Body of pancreas (tissue), 4 donors: ENCODE results near the gene OR52M1. TPM values are rescaled to one million over a fixed set of nuclear protein-coding genes. Genes with fewer than 3 reads are reported as not detected.
A peak's percentile ranks its signal among the peaks of the same experiment; 100 is the strongest.
"Not testable (repeated sequence)": the region's sequence is repeated elsewhere in the genome, so short reads cannot be mapped to it uniquely, and the experiment has no call there.

Experiments
- ATAC-seq: fragments of 150-250 bp; one replicate; pipeline ENCODE4 v1.9.1; 2016
- DNase-seq, 4 donors: peaks; one replicate each; pipeline ENCODE4 v3.0.0-alpha.2; 2019
- H3K27ac ChIP-seq, 4 donors: fragments of 200-600 bp; sonication (generic); 1 replicate in 3 of 4; 2 replicates in 1 of 4; pipeline versions ENCODE4 v1.5.1 to v1.6.1; 2016 to 2019; ENCODE audit warnings: mild to moderate bottlenecking in 1 of 4, mixed read lengths in 1 of 4, moderate library complexity in 1 of 4
- H3K27me3 ChIP-seq, 2 donors: fragments of 200-600 bp; sonication (generic); one replicate each; pipeline ENCODE4 v1.6.0; 2016; ENCODE audit warnings: mild to moderate bottlenecking in 1 of 2
- H3K36me3 ChIP-seq, 2 donors: fragments of 200-600 bp; sonication (generic); replicated peaks in 1 of 2; 2 replicates each; pipeline ENCODE4 v1.5.1; 2016; ENCODE audit warnings: low read depth in 2 of 2; ENCODE audit not compliant: insufficient read depth in 1 of 2
- H3K4me1 ChIP-seq: fragments of 200-600 bp; sonication (generic); one replicate; pipeline ENCODE4 v1.6.0; 2016
- H3K4me3 ChIP-seq, 2 donors: fragments of 200-600 bp; sonication (generic); 1 replicate in 1 of 2; 2 replicates in 1 of 2; pipeline ENCODE4 v1.5.1; 2016 to 2019
- H3K9me3 ChIP-seq, 3 donors: fragments of 200-600 bp; sonication (generic); 1 replicate in 2 of 3; 2 replicates in 1 of 3; pipeline ENCODE4 v1.5.1; 2016
- POLR2A ChIP-seq, 3 donors: fragments of 450-650 bp; IDR thresholded peaks; one replicate each; pipeline ENCODE4 v1.6.1; 2016; ENCODE audit warnings: antibody characterized with exemption in 3 of 3, mild to moderate bottlenecking in 2 of 3
- WGBS, 2 donors: methylation state at CpG; one replicate each; pipeline ENCODE4 v1.1.5; 2017; 5-methylcytosine and 5-hydroxymethylcytosine counted together
- intact Hi-C: fragments of 100-400 bp; cut with DNase I; formaldehyde crosslinking; loops from one replicate; pipeline ENCODE4 v1.15.1; 2023
- total RNA-seq, 2 donors: library from RNA; depleted of rRNA; stranded (reverse); fragments of >200 nt; gene quantifications; one replicate each; pipeline ENCODE4 v1.1.0, GENCODE V29; 2016
- TF ChIP-seq, protein P1 (sequence below), 7 experiments: fragments of 450-650 bp in 4 of 7; fragments of 200-600 bp in 3 of 7; sonication (generic) in 3 of 7; IDR thresholded peaks; one replicate each; pipeline ENCODE4 v1.5.1; 2016 to 2019; ENCODE audit warnings: antibody characterized with exemption in 7 of 7

Gene OR52M1
- total RNA-seq, 2 donors from 2014 or later = not detected

- Histone ChIP-seq H3K4me3 (no peak overlapping the region), H3K4me1 (no peaks in the 10 kb centered on the region), H3K27me3 (no peaks in the 10 kb centered on the region), H3K36me3 (no peaks in the 10 kb centered on the region), H3K9me3 (no peaks in the 10 kb centered on the region), H3K27ac (no peak overlapping the region)
- intact Hi-C loops = no loop called here
- 80 to 95% methylated on average over 1 of the region's 1 CpG for WGBS, 2 donors
- no peak for DNase-seq
- no peak for TF ChIP-seq POLR2A (IDR thresholded peaks at IDR 0.05)
- TF ChIP-seq, protein P1, sequence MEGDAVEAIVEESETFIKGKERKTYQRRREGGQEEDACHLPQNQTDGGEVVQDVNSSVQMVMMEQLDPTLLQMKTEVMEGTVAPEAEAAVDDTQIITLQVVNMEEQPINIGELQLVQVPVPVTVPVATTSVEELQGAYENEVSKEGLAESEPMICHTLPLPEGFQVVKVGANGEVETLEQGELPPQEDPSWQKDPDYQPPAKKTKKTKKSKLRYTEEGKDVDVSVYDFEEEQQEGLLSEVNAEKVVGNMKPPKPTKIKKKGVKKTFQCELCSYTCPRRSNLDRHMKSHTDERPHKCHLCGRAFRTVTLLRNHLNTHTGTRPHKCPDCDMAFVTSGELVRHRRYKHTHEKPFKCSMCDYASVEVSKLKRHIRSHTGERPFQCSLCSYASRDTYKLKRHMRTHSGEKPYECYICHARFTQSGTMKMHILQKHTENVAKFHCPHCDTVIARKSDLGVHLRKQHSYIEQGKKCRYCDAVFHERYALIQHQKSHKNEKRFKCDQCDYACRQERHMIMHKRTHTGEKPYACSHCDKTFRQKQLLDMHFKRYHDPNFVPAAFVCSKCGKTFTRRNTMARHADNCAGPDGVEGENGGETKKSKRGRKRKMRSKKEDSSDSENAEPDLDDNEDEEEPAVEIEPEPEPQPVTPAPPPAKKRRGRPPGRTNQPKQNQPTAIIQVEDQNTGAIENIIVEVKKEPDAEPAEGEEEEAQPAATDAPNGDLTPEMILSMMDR (IDR thresholded peaks at IDR 0.05) = no peak
- ATAC-seq = no peak
Measured at GRCh38 chr11:4523666-4524065, 21.3 kb upstream of the OR52M1 start.

GRCh38 chr11:4527926-4528325 is 17.1 kb upstream of the OR52M1 start:
- DNase-seq (no peak), ATAC-seq (no peak)
- H3K9me3 ChIP-seq = no peaks in the 10 kb centered on the region
- 75 to 80% methylated on average over 2 of the region's 2 CpGs for WGBS, 2 donors
- H3K4me3 ChIP-seq = no peak overlapping the region
- intact Hi-C loops = no loop called here
- H3K27me3 ChIP-seq = no peaks in the 10 kb centered on the region
- H3K36me3 ChIP-seq = no peaks in the 10 kb centered on the region
- no peak for TF ChIP-seq POLR2A (IDR thresholded peaks at IDR 0.05)
- TF ChIP-seq, protein P1 (IDR thresholded peaks at IDR 0.05) = no peak
- H3K27ac ChIP-seq = no peak overlapping the region
- H3K4me1 ChIP-seq = no peaks in the 10 kb centered on the region

DNA sequence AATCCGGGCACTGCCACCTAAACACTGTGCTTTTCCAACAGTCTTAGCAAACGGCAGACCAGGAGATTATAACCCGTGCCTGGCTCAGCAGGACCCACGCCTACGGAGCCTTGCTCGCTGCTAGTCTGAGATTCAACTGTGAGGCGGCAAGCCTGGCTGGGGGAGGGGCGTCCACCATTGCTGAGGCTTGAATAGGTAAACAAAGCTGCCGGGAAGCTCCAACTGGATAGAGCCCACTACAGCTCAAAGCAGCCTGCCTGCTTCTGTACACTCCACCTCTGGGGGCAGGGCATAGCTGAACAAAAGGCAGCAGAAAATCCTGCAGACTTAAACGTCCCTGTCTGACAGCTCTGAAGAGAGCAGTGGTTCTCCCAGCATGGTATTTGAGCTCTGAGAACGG is 13.3 kb upstream of the OR52M1 start:
- ATAC-seq, H3K4me1 ChIP-seq, intact Hi-C loops, H3K36me3 ChIP-seq, H3K9me3 ChIP-seq, H3K27ac ChIP-seq, H3K4me3 ChIP-seq, H3K27me3 ChIP-seq, DNase-seq: not testable (repeated sequence)
- WGBS, 2 donors = 50 to 54% methylated on average over 9 to 11 of the region's 11 CpGs

GRCh38 chr11:4539603-4540219 is 5.3 kb upstream of the OR52M1 start:
- Histone ChIP-seq H3K9me3 (no peaks in the 10 kb centered on the region), H3K4me3 (no peak overlapping the region), H3K27me3 (no peaks in the 10 kb centered on the region), H3K36me3 (no peaks in the 10 kb centered on the region), H3K27ac (no peak overlapping the region), H3K4me1 (no peaks in the 10 kb centered on the region)
- intact Hi-C loops = loop anchor here (5.0 kb wide), 1 partner anchor 352 kb away; no protein-coding TSS in a partner anchor
- no peak for TF ChIP-seq POLR2A (IDR thresholded peaks at IDR 0.05)
- TF ChIP-seq, protein P1 (IDR thresholded peaks at IDR 0.05) = peak; percentile 57 to 65 (median 63)
- DNase-seq (peak; percentile 52 to 71 (median 60)), ATAC-seq (peak; percentile 74)
- WGBS, 2 donors = 17 to 22% methylated on average over 3 of the region's 3 CpGs

GRCh38 chr11:4541071-4541470 is 3.9 kb upstream of the OR52M1 start:
- Histone ChIP-seq H3K4me3 (no peak overlapping the region), H3K4me1 (no peaks in the 10 kb centered on the region), H3K27me3 (no peaks in the 10 kb centered on the region), H3K27ac (no peak overlapping the region), H3K36me3 (no peaks in the 10 kb centered on the region), H3K9me3 (no peaks in the 10 kb centered on the region)
- WGBS, 2 donors = 0% methylated on average over 1 of the region's 1 CpG
- DNase-seq = no peak
- ATAC-seq = no peak
- TF ChIP-seq, protein P1 (IDR thresholded peaks at IDR 0.05) = no peak
- intact Hi-C loops = loop anchor here (5.0 kb wide), 1 partner anchor 354 kb away; no protein-coding TSS in a partner anchor
